ENCODE data around the gene GLI3. TPM values are rescaled to one million over a fixed set of nuclear protein-coding genes. Genes with fewer than 3 reads are reported as not detected.

Gene GLI3
- total and polyA plus RNA-seq, 2 of the 8 experiments (the other 6 are each of a cell fraction or from before 2014, with no cell fraction given), result 8.0 to 31.1 TPM

DNA sequence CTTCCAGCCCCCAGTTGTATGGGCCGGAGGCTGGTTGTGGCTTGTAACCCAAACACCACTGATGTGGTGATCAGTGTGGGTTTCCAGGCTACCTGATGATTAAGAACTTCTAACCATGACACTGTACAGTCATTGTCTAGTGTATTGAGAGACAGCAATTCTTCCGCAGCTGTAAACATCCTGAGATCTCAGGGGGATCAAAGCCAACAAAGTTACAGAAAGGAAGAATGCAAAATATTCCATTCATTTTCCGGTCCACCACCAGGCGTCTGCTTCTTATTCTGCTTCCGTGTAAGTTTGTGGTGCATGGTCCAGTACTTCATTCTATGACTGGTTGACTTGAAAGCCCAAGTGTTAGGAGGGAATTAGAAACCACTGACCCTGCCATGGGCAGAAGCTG lies 10.3 kb upstream of the GLI3 start (continued):
- TF ChIP-seq SUZ12 (IDR thresholded peaks at IDR 0.05; ENCODE audit: low read length), result no peak
